Glutamatergic neuron (in vitro differentiated cells): ENCODE data around the gene VMO1. TPM values are rescaled to one million over a fixed set of nuclear protein-coding genes. Genes with fewer than 3 reads are reported as not detected.
"Not testable (repeated sequence)": the region's sequence is repeated elsewhere in the genome, so short reads cannot be mapped to it uniquely, and the experiment has no call there.

ENCODE experiments used
- DNase-seq: peaks from one replicate; pipeline ENCODE4 v3.0.0; 2022
- H3K27ac Mint-ChIP-seq: one replicate; pipeline ENCODE4 v1.8.0; 2020; ENCODE audit warnings: mild to moderate bottlenecking, mixed read lengths, inconsistent platforms; ENCODE audit not compliant: unreplicated experiment
- H3K27me3 Mint-ChIP-seq: one replicate; pipeline ENCODE4 v1.8.0; 2020; ENCODE audit warnings: mild to moderate bottlenecking, moderate library complexity, mixed read lengths, inconsistent platforms; ENCODE audit not compliant: unreplicated experiment
- H3K36me3 Mint-ChIP-seq: one replicate; pipeline ENCODE4 v1.8.0; 2020; ENCODE audit warnings: mild to moderate bottlenecking, mixed read lengths, inconsistent platforms; ENCODE audit not compliant: unreplicated experiment
- H3K4me1 Mint-ChIP-seq: one replicate; pipeline ENCODE4 v1.8.0; 2020; ENCODE audit warnings: mild to moderate bottlenecking, low read depth, mixed read lengths, inconsistent platforms; ENCODE audit not compliant: unreplicated experiment
- H3K4me3 Mint-ChIP-seq: one replicate; pipeline ENCODE4 v1.8.0; 2020; ENCODE audit warnings: mild to moderate bottlenecking, mixed read lengths, inconsistent platforms; ENCODE audit not compliant: unreplicated experiment
- H3K9me3 Mint-ChIP-seq: one replicate; pipeline ENCODE4 v1.8.0; 2020; ENCODE audit warnings: mild to moderate bottlenecking, moderate library complexity, mixed read lengths, inconsistent platforms; ENCODE audit not compliant: unreplicated experiment
- CTCF ChIP-seq: fragments of 200-600 bp; sonication (generic); IDR thresholded peaks from one replicate; pipeline ENCODE4 v1.5.0; 2021; ENCODE audit not compliant: partially characterized antibody, unreplicated experiment
- long read RNA-seq: library from polyadenylated mRNA; unstranded; transcript quantifications from one replicate; pipeline ENCODE4 v2.0.0, GENCODE V29; 2020; ENCODE audit not compliant: unreplicated experiment
- total RNA-seq: library from RNA; stranded (reverse); fragmentation: NEBNext Ultra II Directional; extraction: Animal tissue kit (Norgen Biotek cat#: 25700); gene quantifications from one replicate; pipeline ENCODE4 v1.2.1, GENCODE V29; 2021; ENCODE audit not compliant: unreplicated experiment

VMO1 gene
- total RNA-seq: 2.5 TPM
- long read RNA-seq, partial matches to known transcripts: 0 of 1 reads
- long read RNA-seq, other reads (novel, unspliced or antisense): 1 of 1 reads

GRCh38 chr17:4786106-4786511 is at the start of gene VMO1:
Gene VMO1 (minus strand): TSS chr17:4786364. CDS start chr17:4786352, 12 bp downstream.
- DNase-seq: peak; percentile 58
- Mint-ChIP-seq H3K27ac (peak within 1 kb of the TSS; percentile 43), H3K4me3 (no peak within 1 kb of the TSS)

GRCh38 chr17:4834681-4835020 is 48.5 kb upstream of the VMO1 start:
- DNase-seq: no peak
- Mint-ChIP-seq H3K36me3 (peaks cover 5% of the 10 kb centered on the region), H3K27me3 (no peaks in the 10 kb centered on the region), H3K27ac (peak overlapping the region; percentile 83), H3K4me1 (peaks cover 38% of the 10 kb centered on the region), H3K9me3 (peaks cover 4% of the 10 kb centered on the region), H3K4me3 (peak overlapping the region; percentile 94)
- TF ChIP-seq CTCF: no peak

More at GRCh38 chr17:4786106-4786511, at the start of gene VMO1:
- no peak for TF ChIP-seq CTCF
- Mint-ChIP-seq H3K36me3 (no peaks in the 10 kb centered on the region), H3K9me3 (peaks cover 7% of the 10 kb centered on the region), H3K4me1 (peaks cover 12% of the 10 kb centered on the region), H3K27me3 (peaks cover 7% of the 10 kb centered on the region)

GRCh38 chr17:4833941-4834680 is 47.9 kb upstream of the VMO1 start:
- H3K36me3 Mint-ChIP-seq: peaks cover 5% of the 10 kb centered on the region
- no peaks in the 10 kb centered on the region for H3K27me3 Mint-ChIP-seq
- H3K27ac Mint-ChIP-seq: peak overlapping the region; percentile 83
- TF ChIP-seq CTCF: no peak
- peaks cover 4% of the 10 kb centered on the region for H3K9me3 Mint-ChIP-seq
- H3K4me3 Mint-ChIP-seq: peak overlapping the region; percentile 94
- no peak for DNase-seq
- peaks cover 33% of the 10 kb centered on the region for H3K4me1 Mint-ChIP-seq

- H3K9me3 Mint-ChIP-seq: peaks cover 4% of the 10 kb centered on the region
Measured at GRCh38 chr17:4833178-4833940, 47.2 kb upstream of the VMO1 start, which contains the start of gene MINK1. Gene MINK1 (plus strand): TSS chr17:4833340. CDS start chr17:4833584, 244 bp downstream.

GRCh38 chr17:4832829-4833177 is 46.6 kb upstream of the VMO1 start:
- DNase-seq, H3K9me3 Mint-ChIP-seq: not testable (repeated sequence)
- H3K4me1 Mint-ChIP-seq: peaks cover 24% of the 10 kb centered on the region

More at GRCh38 chr17:4833178-4833940, 47.2 kb upstream of the VMO1 start, which contains the start of gene MINK1:
- H3K36me3 Mint-ChIP-seq: peaks cover 5% of the 10 kb centered on the region
- DNase-seq: peak; percentile 87
- H3K4me3 Mint-ChIP-seq: peak within 1 kb of the TSS; percentile 96
- peaks cover 29% of the 10 kb centered on the region for H3K4me1 Mint-ChIP-seq
- no peak for TF ChIP-seq CTCF
- no peaks in the 10 kb centered on the region for H3K27me3 Mint-ChIP-seq
- H3K27ac Mint-ChIP-seq: peak within 1 kb of the TSS; percentile 83

More at GRCh38 chr17:4832829-4833177, 46.6 kb upstream of the VMO1 start:
- Mint-ChIP-seq H3K27ac (peak overlapping the region; percentile 78), H3K4me3 (peak overlapping the region; percentile 96)
- H3K36me3 Mint-ChIP-seq, H3K27me3 Mint-ChIP-seq: not testable (repeated sequence)
